ENCODE results near the gene BCHE. TPM values are rescaled to one million over a fixed set of nuclear protein-coding genes. Genes with fewer than 3 reads are reported as not detected.

Gene BCHE
- total and polyA plus RNA-seq, 2 donors (not counting 3 experiments of a cell fraction or from before 2014, with no cell fraction given) = 0.27 to 0.66 TPM

DNA sequence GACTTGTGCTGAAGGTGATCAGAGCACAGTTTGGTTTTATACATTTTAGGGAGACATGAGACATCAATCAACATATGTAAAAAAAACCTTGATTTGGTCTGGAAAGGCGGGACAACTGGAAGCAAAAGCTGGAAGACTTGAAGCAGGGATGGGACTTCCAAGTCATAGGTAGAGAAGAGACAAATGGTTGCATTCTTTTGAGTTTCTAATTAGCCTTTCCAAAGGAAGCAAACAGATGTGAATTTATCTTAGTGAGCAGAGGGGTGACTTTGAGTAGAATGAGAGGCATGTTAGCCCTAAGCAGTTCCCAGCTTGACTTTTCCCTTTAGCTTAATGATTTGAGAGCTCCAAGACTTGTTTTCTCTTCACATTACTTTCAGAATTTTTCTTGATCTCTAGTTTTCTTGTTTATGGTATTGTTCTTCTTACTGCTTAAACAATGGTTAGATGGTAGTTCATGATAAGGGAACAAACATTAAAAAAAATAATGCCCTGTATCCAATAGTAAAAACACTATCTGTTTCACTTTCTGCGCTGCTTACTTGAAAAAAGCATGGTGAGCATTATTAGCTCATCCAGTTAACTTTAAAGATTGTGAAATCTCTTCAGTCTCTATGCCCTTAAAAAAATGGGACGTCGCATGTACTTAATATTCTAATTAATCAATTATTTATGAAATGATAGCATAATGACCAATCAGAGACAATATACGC is 48.5 kb upstream of the BCHE start:
- TF ChIP-seq JUN (IDR thresholded peaks at IDR 0.05; ENCODE audit: borderline replicate concordance, insufficient read depth, insufficient read length, low read depth) (no peak), POLR2A (IDR thresholded peaks at IDR 0.05; ENCODE audit: low read depth, low read length) (no peak), FOS (IDR thresholded peaks at IDR 0.05; ENCODE audit: borderline replicate concordance, insufficient read depth, low read length) (no peak), EZH2 (IDR thresholded peaks at IDR 0.05; ENCODE audit: borderline replicate concordance, low read depth, low read length, severe bottlenecking) (no peak), MYC (IDR thresholded peaks at IDR 0.05; ENCODE audit: low read depth, low read length) (no peak), POLR2AphosphoS5 (IDR thresholded peaks at IDR 0.05; ENCODE audit: insufficient read depth, low read depth, low read length) (no peak), GATA2 (IDR thresholded peaks at IDR 0.05; ENCODE audit: insufficient read depth, insufficient read length, low read depth, low read length) (no peak), CTCF (IDR thresholded peaks at IDR 0.05; ENCODE audit: extremely low read depth in 1 of 2, insufficient read depth in 1 of 2, low read depth in 1 of 2, low read length in 2 of 2) (no peak)
- TF ChIP-seq, protein P1, sequence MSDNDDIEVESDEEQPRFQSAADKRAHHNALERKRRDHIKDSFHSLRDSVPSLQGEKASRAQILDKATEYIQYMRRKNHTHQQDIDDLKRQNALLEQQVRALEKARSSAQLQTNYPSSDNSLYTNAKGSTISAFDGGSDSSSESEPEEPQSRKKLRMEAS (IDR thresholded peaks at IDR 0.05; ENCODE audit: insufficient read depth, insufficient read length) = no peak
- intact Hi-C loops (cut with micrococcal nuclease) (no loop called here), dilution Hi-C loops (cut with MboI; ENCODE audit: extremely low pct_ligation_motif_present, low sequenced_read_pairs) (no loop called here)
- Histone ChIP-seq H3K9me1 (replicated peaks; ENCODE audit: control insufficient read depth, extremely low read depth, insufficient read depth, low read length) (no peaks in the 10 kb centered on the region), H3K36me3 (ENCODE audit: control insufficient read depth in 2 of 2, extremely low read depth in 1 of 2, insufficient read depth in 2 of 2, low read length in 2 of 2) (no peaks in the 10 kb centered on the region), H3K27me3 (ENCODE audit: control insufficient read depth in 2 of 2, insufficient read depth in 2 of 2, low read length in 2 of 2) (no peaks in the 10 kb centered on the region), H3K4me3 (replicated peaks in 1 of 3; ENCODE audit: insufficient read depth in 1 of 3, low read depth in 1 of 3, low read length in 3 of 3) (no peak overlapping the region), H3K4me1 (ENCODE audit: control insufficient read depth, extremely low read depth, insufficient read depth, low read length) (no peaks in the 10 kb centered on the region), H3K9ac (replicated peaks; ENCODE audit: extremely low read depth, insufficient read depth, low read length) (no peak overlapping the region), H3K9me3 (replicated peaks; ENCODE audit: control insufficient read depth, insufficient read depth, low read length) (no peaks in the 10 kb centered on the region), H3K27ac (ENCODE audit: insufficient read depth, low read depth, low read length) (no peak overlapping the region), H3K79me2 (ENCODE audit: control insufficient read depth, insufficient read depth, low read length) (no peaks in the 10 kb centered on the region), H3K4me2 (ENCODE audit: insufficient read depth, low read length) (no peak overlapping the region), H2AFZ (ENCODE audit: low read depth, low read length) (no peak overlapping the region), H4K20me1 (replicated peaks; ENCODE audit: control insufficient read depth, extremely low read depth, insufficient read depth, low read length) (no peaks in the 10 kb centered on the region)
- CTCF ChIA-PET = no interaction called here
- FAIRE-seq (no peak), DNase-seq (ENCODE audit: low read depth, low spot score) (no peak)
- POLR2A ChIA-PET = no interaction called here
- BruUV-seq (replicated peaks) = no TSS peak
